Smooth muscle cell of the brain vasculature (primary cell): ENCODE results near the gene TBL1X.

Source experiments
- DNase-seq: peaks from one replicate; pipeline ENCODE4 v3.0.0-alpha.2; 2012; ENCODE audit warnings: low read depth, low spot score

Gene TBL1X

DNA sequence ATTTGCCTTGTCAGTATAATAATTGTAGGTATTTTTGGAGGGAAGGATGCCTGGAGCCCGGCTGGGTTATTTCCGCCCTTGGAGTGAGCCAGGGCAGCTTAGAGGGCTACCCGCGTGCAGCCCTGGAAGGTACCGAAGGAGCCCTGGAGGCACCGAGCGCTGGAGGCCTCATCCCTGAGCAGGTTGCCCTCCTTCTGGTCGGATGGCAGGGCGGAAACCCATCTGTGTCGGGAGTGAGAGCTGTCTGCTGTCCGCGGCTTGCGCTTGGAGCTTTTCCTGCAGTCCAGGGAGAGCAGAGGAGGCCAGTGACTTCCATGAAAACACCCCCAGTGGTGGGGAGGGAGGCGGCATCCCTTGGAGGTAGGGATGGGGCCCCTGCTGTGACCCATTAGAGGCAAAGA is 122.1 kb downstream of the TBL1X start:
- DNase-seq, result no peak

- DNase-seq, result no peak
Observed at GRCh38 chrX:9587642-9588041, 122.8 kb downstream of the TBL1X start.

DNA sequence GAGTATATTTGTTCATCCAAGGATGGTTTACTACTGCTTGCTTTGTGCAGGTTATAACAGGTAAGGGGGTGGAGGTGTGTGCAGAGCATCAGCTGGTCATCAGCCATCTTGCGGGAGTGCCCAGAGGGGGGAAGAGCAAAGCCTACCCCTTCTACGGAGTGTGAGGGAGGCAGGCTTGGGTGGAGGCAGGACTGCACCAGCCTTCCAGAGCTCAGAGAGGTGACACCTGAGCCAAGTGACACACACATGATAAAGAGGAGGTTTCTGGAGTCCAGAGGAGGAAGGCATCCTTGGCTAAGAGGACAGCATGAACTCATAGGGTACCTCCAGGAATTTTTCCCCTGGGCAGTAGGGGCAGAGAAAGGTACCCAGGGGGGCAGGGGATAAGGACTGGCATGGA is 126.6 kb downstream of the TBL1X start:
- DNase-seq, result no peak

- DNase-seq, result no peak
Observed at GRCh38 chrX:9593756-9594155, 128.9 kb downstream of the TBL1X start.

DNA sequence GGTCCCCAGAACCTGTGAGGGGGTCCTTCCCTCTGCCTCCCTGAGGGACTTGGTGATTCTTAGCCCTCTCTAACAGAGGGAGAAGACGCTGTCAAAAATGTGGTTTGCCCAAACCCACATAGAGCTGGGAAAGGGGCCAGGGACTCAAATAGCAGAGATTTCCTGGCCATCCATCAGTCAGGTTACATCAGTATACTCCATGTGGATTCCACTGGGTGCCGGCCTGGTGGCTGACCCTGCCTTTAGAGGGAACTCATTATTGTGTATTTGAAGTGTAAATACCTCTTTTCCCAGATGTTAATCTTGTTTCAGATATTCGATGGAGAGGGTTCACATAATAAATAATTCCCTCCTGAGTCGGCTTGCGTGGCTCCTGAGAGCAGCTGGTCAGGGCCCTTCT is 130.3 kb downstream of the TBL1X start:
- DNase-seq, result no peak

- no peak for DNase-seq
Observed at GRCh38 chrX:9596837-9597236, 132.0 kb downstream of the TBL1X start.

- no peak for DNase-seq
Observed at GRCh38 chrX:9597361-9598035, 132.6 kb downstream of the TBL1X start.

DNA sequence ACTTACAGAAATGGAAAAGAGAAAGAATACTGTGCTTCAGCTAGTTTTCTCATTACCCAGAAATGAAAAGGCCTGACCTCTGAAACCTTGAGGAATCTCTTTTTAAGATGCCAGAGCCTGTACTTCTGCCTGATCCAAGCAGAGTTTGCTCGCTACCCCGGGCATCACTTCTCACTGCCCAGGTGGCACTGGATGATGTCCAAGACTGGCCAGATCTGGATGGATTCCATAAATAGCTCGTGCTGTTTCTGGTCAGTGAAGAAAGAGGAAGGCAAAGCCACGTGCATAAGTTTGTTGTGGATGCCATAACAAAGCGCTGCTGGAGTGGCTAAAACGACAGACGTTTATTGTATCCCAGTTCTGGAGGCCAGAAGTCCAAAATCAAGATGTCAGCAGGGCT is 133.5 kb downstream of the TBL1X start:
- no peak for DNase-seq

DNA sequence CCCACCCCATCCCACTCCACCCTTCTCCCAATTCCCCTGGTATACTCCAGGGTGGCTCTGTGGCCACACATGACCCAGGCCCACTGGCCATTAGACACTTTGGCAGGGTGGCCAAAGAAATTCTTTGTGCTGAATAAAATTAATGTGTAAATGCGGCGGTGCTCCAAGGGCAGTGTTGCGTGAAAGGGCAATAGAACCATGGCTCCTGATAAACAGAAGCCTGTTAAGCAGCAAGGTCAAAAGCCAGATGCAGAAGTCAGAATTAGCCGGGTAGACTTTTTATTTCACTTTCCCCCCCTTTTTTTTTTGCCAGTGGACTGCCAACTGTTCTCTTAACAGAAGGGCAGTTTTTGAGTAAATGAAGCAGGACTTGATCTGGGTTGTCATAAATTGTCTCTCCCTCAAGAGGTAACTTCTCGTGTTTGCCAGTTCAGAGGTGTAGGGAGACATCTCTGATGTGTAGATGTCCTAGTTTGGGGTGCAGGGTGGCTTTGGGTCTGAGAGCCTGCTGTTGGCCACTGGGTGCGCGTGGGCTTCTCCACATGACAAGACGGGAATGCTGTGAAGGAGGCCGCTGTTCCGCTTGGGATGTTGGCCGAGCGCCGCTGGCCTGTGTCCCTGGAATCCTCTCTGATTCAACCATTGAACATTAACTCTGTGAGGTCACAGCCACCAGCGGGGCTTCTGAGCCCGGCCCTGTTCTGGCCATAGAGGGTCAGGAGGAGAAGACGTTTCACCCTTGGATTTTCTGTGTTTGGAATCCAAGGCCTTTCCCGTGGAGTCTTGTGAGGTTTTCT is 139.5 kb downstream of the TBL1X start:
- DNase-seq, result no peak

DNA sequence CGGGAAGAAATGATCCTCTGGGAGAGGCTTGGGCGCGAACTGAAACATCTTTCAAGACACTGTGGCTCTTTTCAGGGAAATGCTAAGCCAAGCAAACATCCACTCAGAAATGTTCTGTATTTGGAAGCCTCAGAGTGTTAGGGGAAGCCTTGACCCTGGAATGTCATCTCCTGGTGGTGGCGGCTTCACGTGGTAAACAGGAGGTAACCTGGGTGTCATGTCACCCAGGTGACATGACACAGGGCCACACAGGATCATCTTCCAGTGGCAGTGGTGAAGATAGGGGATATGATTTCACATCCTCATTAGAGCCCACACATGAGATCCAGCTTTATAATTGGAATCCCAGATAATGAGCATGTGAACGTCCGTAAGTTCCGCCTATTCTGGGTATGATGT is 140.0 kb downstream of the TBL1X start:
- no peak for DNase-seq

- no peak for DNase-seq
Observed at GRCh38 chrX:9605484-9605883, 140.6 kb downstream of the TBL1X start.

- no peak for DNase-seq
Observed at GRCh38 chrX:9606971-9607370, 142.1 kb downstream of the TBL1X start.

DNA sequence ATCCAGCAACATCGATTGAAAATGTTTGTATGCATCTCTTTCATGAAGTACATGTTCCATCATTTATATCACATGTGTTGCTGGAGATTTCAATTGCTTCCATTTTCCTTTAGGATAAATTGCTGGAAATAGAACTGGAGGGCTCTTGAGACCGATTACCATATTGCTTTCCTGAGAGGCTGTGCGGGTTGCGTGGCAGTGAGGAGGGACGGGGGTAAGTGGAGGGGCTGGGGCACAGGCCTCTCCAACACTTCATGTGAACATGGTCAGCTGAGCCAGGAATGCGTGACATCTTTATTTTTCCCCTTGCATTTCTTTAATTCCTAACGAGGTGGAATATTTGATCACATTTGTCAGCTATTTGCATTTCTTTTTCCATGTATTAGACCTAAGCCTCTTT is 144.6 kb downstream of the TBL1X start:
- DNase-seq, result no peak

- no peak for DNase-seq
Observed at GRCh38 chrX:9609987-9610386, 145.1 kb downstream of the TBL1X start.

DNA sequence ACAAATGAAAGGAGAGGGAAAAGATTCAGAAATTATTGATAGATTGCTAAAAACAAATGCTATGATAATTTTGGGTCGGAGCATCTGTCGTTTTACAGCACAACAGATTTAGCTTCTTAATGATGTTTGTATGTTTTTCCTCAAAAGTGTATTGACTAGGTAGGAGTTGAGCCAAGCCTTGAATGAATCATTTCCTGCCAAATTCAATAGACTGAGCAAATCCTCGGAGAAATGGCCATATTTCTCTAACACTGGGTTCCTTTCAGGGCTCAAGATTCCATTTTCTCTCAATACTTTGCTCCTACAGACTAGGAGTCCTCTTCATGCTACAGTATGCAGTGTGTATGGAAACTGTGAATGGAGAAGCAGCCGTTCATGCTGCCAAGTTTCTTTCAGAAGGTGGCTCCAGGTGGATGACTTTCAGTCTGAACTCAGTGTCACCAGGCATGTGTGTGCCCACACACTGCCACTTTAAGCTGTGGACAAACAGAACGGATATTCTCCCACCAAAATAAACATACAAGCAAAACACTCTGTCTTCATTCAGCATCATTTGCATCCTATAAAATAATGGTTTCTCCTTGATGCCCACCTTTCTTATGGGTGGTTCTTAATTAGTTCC is 146.0 kb downstream of the TBL1X start:
- no peak for DNase-seq

GRCh38 chrX:9611436-9612145 is 146.7 kb downstream of the TBL1X start:
- no peak for DNase-seq

DNA sequence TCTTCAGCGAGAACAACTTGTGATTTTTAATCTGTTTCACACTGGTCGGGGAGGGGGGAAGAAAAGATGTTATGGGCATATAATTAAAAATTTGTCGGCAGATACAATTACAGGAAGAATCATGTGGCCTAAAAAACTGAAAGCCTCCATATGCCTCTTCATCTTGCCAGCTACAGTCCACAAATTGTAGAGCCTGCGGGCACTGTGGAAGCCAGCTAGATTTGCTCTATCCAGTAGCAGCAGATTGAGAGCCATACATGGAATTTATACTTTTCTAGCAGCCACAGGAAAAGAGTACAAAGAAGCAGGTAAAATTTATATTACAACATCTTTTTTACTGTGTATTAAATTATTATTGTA is 147.3 kb downstream of the TBL1X start:
- no peak for DNase-seq

DNA sequence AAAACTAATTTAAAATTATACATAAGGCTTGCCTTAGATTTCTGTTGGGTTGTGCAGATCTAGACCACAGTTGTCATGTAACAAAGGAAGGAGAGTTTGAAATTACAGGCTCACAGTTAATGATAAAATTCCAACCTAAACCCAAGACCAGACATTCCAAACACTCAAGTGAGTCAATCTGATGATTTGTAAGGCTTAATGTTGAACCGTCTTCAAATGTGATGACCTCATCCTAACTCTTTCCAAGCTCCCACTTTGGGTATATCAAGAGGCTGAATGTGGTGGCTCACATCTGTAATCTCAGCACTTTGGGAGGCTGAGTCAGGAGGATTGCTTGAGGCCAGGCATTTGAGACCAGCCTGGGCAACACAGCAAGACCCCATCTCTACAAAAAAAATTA is 149.2 kb downstream of the TBL1X start:
- DNase-seq, result no peak

- DNase-seq, result no peak
Observed at GRCh38 chrX:9619133-9619532, 154.3 kb downstream of the TBL1X start.

GRCh38 chrX:9619581-9619980 is 154.7 kb downstream of the TBL1X start:
- DNase-seq, result no peak

GRCh38 chrX:9622128-9622527 is 157.3 kb downstream of the TBL1X start:
- no peak for DNase-seq

GRCh38 chrX:9626379-9626778 is 161.5 kb downstream of the TBL1X start:
- no peak for DNase-seq
